KBM-7 (cell line): Measurements from ENCODE around the gene F2RL2.
"Not testable (repeated sequence)": the region's sequence is repeated elsewhere in the genome, so short reads cannot be mapped to it uniquely, and the experiment has no call there.

Experiments
- DNase-seq: peaks from one replicate; pipeline ENCODE4 v3.0.0-alpha.2; 2015
- in situ Hi-C: fragments of 300-500 bp; cut with MboI; formaldehyde crosslinking; loops from 2 replicates; pipeline ENCODE4 v1.14.3; 2020; ENCODE audit warnings: low sequenced_read_pairs, low pct_unique_long_range_greater_than_20kb, mixed read lengths

Gene F2RL2

GRCh38 chr5:76625087-76625815, 2.0 kb upstream of the F2RL2 start:
- in situ Hi-C loops = no loop called here
- DNase-seq = no peak

- in situ Hi-C loops = no loop called here
- DNase-seq = no peak
Observed at GRCh38 chr5:76622076-76622475, 1.1 kb downstream of the F2RL2 start.

DNA sequence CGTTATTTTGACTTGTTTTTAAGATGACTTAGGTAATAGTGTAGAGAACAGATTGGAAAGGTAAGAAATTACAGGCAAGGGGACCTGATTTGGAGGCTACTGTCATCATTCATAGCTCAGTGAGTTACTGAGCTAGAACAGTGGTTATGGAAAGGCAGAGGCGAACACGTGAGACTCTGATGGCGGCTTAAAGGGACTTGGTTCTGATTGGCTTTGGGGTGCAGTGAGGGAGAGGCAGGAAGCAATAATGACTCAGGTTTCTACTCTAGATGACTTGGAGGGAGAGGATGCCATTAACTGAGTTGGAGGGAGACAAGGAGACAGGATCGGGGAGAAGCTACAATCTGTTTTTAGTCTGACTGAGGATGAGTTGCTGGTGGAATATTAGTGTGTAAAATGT, 3.0 kb downstream of the F2RL2 start:
- in situ Hi-C loops = no loop called here

DNA sequence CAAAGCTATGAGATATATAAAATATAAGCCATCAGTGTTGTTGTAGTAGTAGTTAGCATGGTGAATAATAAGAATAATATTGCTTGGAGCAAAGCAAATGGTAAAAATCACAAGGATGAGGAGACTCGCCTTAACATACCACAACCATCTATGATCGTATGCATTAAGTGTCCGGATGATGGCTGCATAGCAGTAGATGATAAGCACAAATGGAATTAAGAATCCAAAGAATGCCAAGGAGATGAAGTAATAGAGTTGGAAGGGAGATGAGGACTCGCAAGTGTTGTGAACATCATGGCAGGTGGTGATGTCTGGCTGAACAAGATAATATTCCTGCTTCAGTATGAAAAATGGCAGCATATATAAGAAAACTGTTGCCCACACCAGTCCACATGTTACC, 5.5 kb downstream of the F2RL2 start:
- no peak for DNase-seq
- in situ Hi-C loops = no loop called here

More for the DNA sequence above, 3.0 kb downstream of the F2RL2 start:
- no peak for DNase-seq

GRCh38 chr5:76617229-76617628, 6.0 kb downstream of the F2RL2 start:
- no peak for DNase-seq
- in situ Hi-C loops = no loop called here

GRCh38 chr5:76616206-76616605, 7.0 kb downstream of the F2RL2 start:
- DNase-seq = no peak
- in situ Hi-C loops = no loop called here

- DNase-seq = no peak
- in situ Hi-C loops = no loop called here
Observed at GRCh38 chr5:76615759-76616158, 7.4 kb downstream of the F2RL2 start.

DNA sequence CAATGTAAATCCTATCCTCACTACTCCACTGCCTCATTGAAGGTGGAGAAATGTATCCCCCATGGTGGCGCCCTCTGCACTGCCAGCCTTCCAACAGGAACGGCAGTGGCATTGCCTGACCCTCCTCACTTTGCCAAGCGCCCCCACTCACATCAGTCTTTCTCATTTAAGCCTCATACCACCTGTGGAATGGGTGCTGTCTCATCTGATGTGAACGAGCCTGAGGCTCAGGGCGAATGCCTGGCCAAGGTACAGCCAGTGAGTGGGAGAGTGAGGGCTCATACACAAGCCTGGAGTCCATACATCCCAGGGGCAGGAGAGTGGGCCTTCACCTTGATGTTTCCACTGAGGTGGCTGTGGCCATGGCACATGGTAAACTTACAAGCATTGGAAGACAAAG, 10.3 kb downstream of the F2RL2 start:
- no peak for DNase-seq
- in situ Hi-C loops = no loop called here

GRCh38 chr5:76610196-76610595, 13.0 kb downstream of the F2RL2 start:
- no peak for DNase-seq
- in situ Hi-C loops = no loop called here

GRCh38 chr5:76608833-76609232, 14.4 kb downstream of the F2RL2 start:
- peak; percentile 30 for DNase-seq
- in situ Hi-C loops = no loop called here

- in situ Hi-C loops = no loop called here
- no peak for DNase-seq
Observed at GRCh38 chr5:76607353-76607871, 15.8 kb downstream of the F2RL2 start.

GRCh38 chr5:76606701-76607100, 16.5 kb downstream of the F2RL2 start:
- no peak for DNase-seq
- in situ Hi-C loops = no loop called here

DNA sequence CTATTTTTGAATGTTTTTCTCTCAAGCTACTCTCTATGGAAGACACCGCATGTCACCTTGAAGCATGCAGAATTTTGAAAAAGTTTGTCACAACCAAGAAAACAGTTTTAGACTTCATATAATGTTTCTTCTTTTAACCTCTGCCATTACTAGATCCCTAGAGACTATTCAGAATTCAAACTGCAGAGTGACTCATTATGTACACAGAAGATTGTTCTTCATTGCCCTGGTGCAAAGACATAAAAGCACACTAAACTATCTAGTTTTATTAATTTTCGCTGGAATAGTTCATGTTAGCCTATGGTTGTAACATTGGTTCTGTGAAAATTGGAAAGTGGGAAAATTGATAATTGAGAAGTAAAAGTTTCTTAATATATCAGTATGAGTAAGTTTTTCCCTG, 18.4 kb downstream of the F2RL2 start:
- DNase-seq = no peak
- in situ Hi-C loops = no loop called here

DNA sequence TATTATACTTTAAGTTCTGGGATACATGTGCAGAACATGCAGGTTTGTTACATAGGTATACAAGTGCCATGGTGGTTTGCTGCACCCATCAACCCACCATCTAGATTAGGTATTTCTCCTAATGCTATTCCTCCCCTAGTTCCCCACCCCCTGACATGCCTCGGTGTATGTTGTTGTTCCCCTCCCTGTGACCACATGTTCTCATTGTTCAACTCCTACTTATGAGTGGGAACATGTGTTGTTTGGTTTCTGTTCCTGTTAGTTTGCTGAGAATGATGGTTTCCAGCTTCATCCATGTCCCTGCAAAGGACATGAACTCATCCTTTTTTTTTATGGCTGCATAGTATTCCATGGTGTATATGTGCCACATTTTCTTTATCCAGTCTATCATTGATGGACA, 19.2 kb downstream of the F2RL2 start:
- DNase-seq, in situ Hi-C loops: not testable (repeated sequence)

- no peak for DNase-seq
- in situ Hi-C loops = no loop called here
Observed at GRCh38 chr5:76602094-76602726, 21.0 kb downstream of the F2RL2 start.

GRCh38 chr5:76601470-76601869, 21.7 kb downstream of the F2RL2 start:
- in situ Hi-C loops = no loop called here
- DNase-seq = peak; percentile 76

DNA sequence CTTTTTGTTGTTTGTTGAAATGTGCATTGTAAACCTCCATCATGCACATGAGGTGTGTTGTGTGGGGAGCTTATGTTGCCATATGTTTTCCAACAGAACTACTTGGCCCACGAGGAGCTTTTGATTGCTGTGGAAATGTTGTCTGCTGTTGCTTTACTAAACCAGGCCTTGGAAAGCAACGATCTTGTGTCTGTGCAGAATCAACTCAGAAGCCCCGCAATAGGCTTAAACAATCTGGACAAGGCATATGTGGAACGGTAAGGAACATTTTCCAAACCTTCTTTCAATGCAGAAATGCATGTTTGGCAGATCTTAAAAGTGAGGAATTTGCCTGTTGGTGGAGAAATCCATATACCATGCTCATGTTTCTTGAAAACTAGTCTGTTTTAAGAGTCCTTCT, 22.5 kb downstream of the F2RL2 start:
- DNase-seq = no peak
- in situ Hi-C loops = no loop called here

DNA sequence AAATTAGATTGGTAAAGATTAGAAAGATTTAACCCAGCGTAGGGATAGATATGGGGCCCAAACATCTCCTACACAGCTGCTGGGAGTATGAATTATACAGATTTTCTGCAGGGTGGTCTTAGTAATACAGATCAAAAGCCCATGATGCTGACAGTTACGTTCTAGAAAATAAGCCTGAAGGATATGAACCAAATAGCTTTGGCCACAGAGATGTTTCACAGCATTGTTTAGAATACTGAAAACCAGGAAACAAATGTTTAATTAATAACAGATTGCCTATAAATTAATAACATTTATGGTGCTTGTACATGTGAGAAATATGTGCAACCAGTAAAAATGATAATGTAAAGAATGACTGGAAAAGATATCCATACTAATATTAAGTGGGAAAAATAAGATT, 24.7 kb downstream of the F2RL2 start:
- in situ Hi-C loops = no loop called here
- DNase-seq = no peak

DNA sequence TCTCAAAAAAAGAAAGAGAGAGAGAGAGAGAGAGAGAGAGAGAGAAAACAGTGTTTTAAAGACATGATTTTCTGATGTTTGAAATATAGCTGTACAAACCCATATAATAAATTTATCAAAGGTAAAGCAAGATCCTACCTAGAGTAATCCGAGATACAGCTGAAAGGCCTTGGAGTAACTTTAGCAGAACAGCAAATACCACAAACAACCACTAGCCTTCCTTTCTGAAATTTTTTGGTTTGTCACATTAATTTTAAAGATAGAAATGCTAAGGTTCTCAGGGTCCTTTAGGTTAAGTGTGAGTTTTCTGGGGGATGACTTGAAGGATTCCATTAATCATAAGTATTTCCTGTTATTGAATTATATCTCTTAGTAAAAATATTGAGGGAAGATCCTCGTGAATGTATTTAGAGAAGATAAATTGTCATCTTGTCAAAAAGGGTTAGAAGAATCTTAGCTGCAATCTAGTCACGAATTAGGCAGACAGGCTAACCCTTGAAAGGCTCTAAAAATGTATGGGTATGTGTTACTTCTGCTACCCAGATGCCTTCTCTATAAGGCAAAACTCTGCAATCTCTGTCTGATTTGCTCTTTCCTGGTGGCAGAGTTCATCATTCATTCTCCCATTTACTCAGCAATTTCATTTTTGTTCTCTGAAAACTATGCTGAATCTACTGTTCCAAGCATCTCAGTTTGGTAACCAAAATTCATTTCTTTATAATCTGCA, 27.3 kb downstream of the F2RL2 start:
- DNase-seq = no peak
- in situ Hi-C loops = no loop called here

DNA sequence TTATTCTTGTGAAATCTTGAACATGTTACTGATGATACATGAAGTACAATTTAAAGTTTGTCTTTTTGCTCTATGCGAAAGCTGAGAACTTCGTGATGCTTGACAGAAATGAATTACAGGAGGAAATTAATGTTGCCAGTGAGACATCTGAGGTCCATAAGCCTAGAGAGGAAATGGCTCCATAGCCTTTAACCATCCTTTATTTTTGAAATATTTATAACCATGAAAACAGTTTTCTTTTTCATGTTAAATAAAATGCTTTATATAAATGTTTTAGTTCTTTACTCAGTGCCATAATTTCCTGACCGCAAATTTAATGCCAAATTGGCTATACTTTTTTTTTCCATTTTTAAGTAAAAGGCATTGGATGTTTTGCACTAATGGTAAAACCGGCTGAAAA, 29.1 kb downstream of the F2RL2 start:
- no peak for DNase-seq
- in situ Hi-C loops = no loop called here
